COR-L47 (cell line): ENCODE results near the gene YIPF2.
"Not testable (repeated sequence)": the region's sequence is repeated elsewhere in the genome, so short reads cannot be mapped to it uniquely, and the experiment has no call there.

Source experiments
- DNase-seq: peaks from one replicate; lab custom pipeline; 2025; lab: John Stamatoyannopoulos, UW

YIPF2 gene

GRCh38 chr19:10911579-10912363, 16.7 kb downstream of the YIPF2 start:
- no peak for DNase-seq

GRCh38 chr19:10908380-10908960, 20.0 kb downstream of the YIPF2 start:
- DNase-seq = no peak

- no peak for DNase-seq
Measured at GRCh38 chr19:10907925-10908324, 20.5 kb downstream of the YIPF2 start.

- DNase-seq = no peak
Measured at GRCh38 chr19:10899151-10899653, 29.2 kb downstream of the YIPF2 start.

GRCh38 chr19:10898633-10899032, 29.8 kb downstream of the YIPF2 start:
- no peak for DNase-seq

GRCh38 chr19:10896851-10897526, 31.4 kb downstream of the YIPF2 start:
- DNase-seq = peak; percentile 71

- no peak for DNase-seq
Measured at GRCh38 chr19:10895920-10896319, 32.5 kb downstream of the YIPF2 start.

GRCh38 chr19:10895363-10895762, 33.1 kb downstream of the YIPF2 start:
- DNase-seq = no peak

GRCh38 chr19:10894911-10895213, 33.6 kb downstream of the YIPF2 start:
- no peak for DNase-seq

GRCh38 chr19:10892256-10892655, 36.2 kb downstream of the YIPF2 start:
- no peak for DNase-seq

GRCh38 chr19:10891405-10892086, 36.9 kb downstream of the YIPF2 start:
- no peak for DNase-seq

GRCh38 chr19:10889880-10890279, 38.6 kb downstream of the YIPF2 start:
- no peak for DNase-seq

- DNase-seq = peak; percentile 18
Measured at GRCh38 chr19:10888421-10888866, 40.0 kb downstream of the YIPF2 start.

- DNase-seq = no peak
Measured at GRCh38 chr19:10887616-10888367, 40.6 kb downstream of the YIPF2 start.

- no peak for DNase-seq
Measured at GRCh38 chr19:10885201-10886169, 43.0 kb downstream of the YIPF2 start.

GRCh38 chr19:10884274-10884673, 44.2 kb downstream of the YIPF2 start:
- DNase-seq = no peak

GRCh38 chr19:10882108-10882457, 46.4 kb downstream of the YIPF2 start:
- no peak for DNase-seq

GRCh38 chr19:10881403-10882107, 46.9 kb downstream of the YIPF2 start:
- DNase-seq = no peak

GRCh38 chr19:10878253-10878652, 50.2 kb downstream of the YIPF2 start:
- no peak for DNase-seq

GRCh38 chr19:10877608-10878007, 50.8 kb downstream of the YIPF2 start:
- not testable (repeated sequence) for DNase-seq
